ENCODE results near the gene TLCD1.

The TLCD1 gene

DNA sequence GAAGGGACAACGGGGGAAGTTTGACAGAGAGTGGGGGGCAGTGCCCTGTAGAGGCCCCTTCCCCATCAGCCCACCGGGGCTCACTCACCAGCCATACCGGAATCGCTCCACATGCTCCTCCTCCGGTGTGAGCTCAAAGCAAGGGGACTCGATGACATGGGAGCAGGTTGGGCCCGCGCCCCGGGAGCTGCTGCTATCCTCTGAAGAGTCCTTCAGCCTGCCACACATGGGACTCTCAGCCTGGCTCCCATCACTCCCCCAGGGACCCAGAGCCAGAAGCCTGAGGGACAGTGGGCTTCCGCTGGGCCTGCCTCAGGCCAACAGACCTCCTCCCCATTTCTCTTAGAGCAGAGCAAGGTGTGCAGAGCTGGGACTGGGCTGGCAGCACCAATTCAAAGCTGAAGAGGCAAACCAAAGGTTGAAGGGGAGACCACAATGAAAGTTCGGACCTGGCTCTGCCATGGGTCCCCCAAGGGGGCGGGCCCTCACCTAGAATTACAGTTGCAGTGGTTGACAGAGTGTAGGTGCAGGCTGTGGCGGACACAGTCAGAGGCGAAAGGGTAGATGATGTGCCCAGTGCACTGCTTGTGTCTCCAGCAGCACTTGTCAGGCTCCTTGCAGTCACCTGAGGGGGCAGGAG is 21.7 kb downstream of the TLCD1 start:
- H3K9ac ChIP-seq: no peak overlapping the region
- H3K36me3 ChIP-seq (ENCODE audit: control insufficient read depth, insufficient read depth, low read length): no peaks in the 10 kb centered on the region
- H3K4me2 ChIP-seq (ENCODE audit: low read length): no peak overlapping the region
- H3K27me3 ChIP-seq (ENCODE audit: control insufficient read depth, insufficient read depth, low read length): no peaks in the 10 kb centered on the region
- H3K27ac ChIP-seq: no peak overlapping the region
- H3K79me2 ChIP-seq: no peaks in the 10 kb centered on the region
- no peak for TF ChIP-seq CTCF (IDR thresholded peaks at IDR 0.05)
- H3K4me3 ChIP-seq (ENCODE audit: low read depth, low read length): no peak overlapping the region
- no peaks in the 10 kb centered on the region for H3K9me3 ChIP-seq (ENCODE audit: control insufficient read depth, low read length)
- no peak overlapping the region for H2AFZ ChIP-seq
- no peaks in the 10 kb centered on the region for H3K4me1 ChIP-seq

GRCh38 chr17:28703552-28704218 is 22.3 kb downstream of the TLCD1 start:
- no peak overlapping the region for H3K27ac ChIP-seq

GRCh38 chr17:28702752-28703150 is 23.3 kb downstream of the TLCD1 start:
- Histone ChIP-seq H3K79me2 (no peaks in the 10 kb centered on the region), H3K27ac (no peak overlapping the region), H3K4me1 (no peaks in the 10 kb centered on the region), H3K9me3 (ENCODE audit: control insufficient read depth, low read length) (no peaks in the 10 kb centered on the region), H2AFZ (no peak overlapping the region), H3K9ac (no peak overlapping the region), H3K27me3 (ENCODE audit: control insufficient read depth, insufficient read depth, low read length) (no peaks in the 10 kb centered on the region), H3K36me3 (ENCODE audit: control insufficient read depth, insufficient read depth, low read length) (no peaks in the 10 kb centered on the region), H3K4me3 (ENCODE audit: low read depth, low read length) (no peak overlapping the region), H3K4me2 (ENCODE audit: low read length) (no peak overlapping the region)
- TF ChIP-seq CTCF (IDR thresholded peaks at IDR 0.05): no peak

More at GRCh38 chr17:28703552-28704218, 22.3 kb downstream of the TLCD1 start:
- H3K4me1 ChIP-seq: no peaks in the 10 kb centered on the region
- H3K36me3 ChIP-seq (ENCODE audit: control insufficient read depth, insufficient read depth, low read length): no peaks in the 10 kb centered on the region
- no peak overlapping the region for H3K4me2 ChIP-seq (ENCODE audit: low read length)
- H3K9me3 ChIP-seq (ENCODE audit: control insufficient read depth, low read length): no peaks in the 10 kb centered on the region
- H3K79me2 ChIP-seq: no peaks in the 10 kb centered on the region
- H3K4me3 ChIP-seq (ENCODE audit: low read depth, low read length): no peak overlapping the region
- H3K9ac ChIP-seq: no peak overlapping the region
- no peaks in the 10 kb centered on the region for H3K27me3 ChIP-seq (ENCODE audit: control insufficient read depth, insufficient read depth, low read length)
- no peak overlapping the region for H2AFZ ChIP-seq
- no peak for TF ChIP-seq CTCF (IDR thresholded peaks at IDR 0.05)

DNA sequence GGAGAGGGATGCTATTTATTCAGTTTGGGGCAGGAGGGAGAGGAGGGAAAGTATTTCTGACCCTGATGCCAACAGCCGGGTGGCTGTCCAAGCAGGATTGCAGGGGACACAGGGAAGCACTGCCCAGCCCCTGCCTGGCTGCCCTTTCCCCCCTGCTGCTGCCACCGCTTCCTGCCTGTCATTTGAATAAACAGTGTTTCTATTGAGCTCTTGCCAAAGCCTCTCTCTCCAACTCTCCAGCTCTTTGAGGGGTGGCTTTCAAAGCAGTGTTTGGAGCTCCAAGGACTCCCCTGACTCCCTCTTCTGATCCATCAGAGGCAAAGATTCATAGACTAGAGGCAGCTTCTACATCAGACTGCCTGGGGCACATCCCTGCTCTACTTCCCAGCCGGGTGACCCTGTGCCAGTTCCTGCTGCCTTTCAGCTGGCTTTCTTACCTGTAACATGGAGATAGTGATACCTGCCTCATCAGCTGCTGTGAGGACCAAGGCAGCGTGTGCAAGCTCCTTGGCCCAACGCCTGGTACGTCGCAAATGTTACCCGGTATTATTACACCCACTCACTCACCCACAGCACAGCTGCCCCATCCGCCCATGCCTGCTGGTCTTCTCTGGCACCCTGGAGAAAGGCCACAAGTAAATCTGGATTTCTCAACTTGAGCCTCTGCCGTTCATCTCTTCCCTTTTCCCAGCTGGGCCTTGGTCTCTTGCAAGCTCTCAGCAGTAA is 23.8 kb downstream of the TLCD1 start:
- no peak overlapping the region for H3K9ac ChIP-seq
- H3K36me3 ChIP-seq (ENCODE audit: control insufficient read depth, insufficient read depth, low read length): no peaks in the 10 kb centered on the region
- no peak for TF ChIP-seq CTCF (IDR thresholded peaks at IDR 0.05)
- H3K9me3 ChIP-seq (ENCODE audit: control insufficient read depth, low read length): no peaks in the 10 kb centered on the region
- no peak overlapping the region for H2AFZ ChIP-seq
- no peaks in the 10 kb centered on the region for H3K4me1 ChIP-seq
- H3K27ac ChIP-seq: no peak overlapping the region
- no peak overlapping the region for H3K4me3 ChIP-seq (ENCODE audit: low read depth, low read length)
- H3K4me2 ChIP-seq (ENCODE audit: low read length): no peak overlapping the region
- no peaks in the 10 kb centered on the region for H3K27me3 ChIP-seq (ENCODE audit: control insufficient read depth, insufficient read depth, low read length)
- no peaks in the 10 kb centered on the region for H3K79me2 ChIP-seq

All from parathyroid adenoma (tissue), 2 donors.